Umbilical cord (tissue), 2 donors: ENCODE measurements around the gene LRRC32. TPM values are rescaled to one million over a fixed set of nuclear protein-coding genes. Genes with fewer than 3 reads are reported as not detected.

Experiments used
- DNase-seq: peaks from one replicate; pipeline ENCODE4 v3.0.0-alpha.2; 2015; ENCODE audit warnings: low spot score
- total RNA-seq: library from RNA; depleted of rRNA; stranded (reverse); fragments of >200 nt; gene quantifications from one replicate; pipeline ENCODE4 v1.2.3, GENCODE V29; 2014; ENCODE audit warnings: low replicate concordance; ENCODE audit not compliant: insufficient read depth

Gene LRRC32, protein sequence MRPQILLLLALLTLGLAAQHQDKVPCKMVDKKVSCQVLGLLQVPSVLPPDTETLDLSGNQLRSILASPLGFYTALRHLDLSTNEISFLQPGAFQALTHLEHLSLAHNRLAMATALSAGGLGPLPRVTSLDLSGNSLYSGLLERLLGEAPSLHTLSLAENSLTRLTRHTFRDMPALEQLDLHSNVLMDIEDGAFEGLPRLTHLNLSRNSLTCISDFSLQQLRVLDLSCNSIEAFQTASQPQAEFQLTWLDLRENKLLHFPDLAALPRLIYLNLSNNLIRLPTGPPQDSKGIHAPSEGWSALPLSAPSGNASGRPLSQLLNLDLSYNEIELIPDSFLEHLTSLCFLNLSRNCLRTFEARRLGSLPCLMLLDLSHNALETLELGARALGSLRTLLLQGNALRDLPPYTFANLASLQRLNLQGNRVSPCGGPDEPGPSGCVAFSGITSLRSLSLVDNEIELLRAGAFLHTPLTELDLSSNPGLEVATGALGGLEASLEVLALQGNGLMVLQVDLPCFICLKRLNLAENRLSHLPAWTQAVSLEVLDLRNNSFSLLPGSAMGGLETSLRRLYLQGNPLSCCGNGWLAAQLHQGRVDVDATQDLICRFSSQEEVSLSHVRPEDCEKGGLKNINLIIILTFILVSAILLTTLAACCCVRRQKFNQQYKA
- 47.2 TPM for total RNA-seq

DNA sequence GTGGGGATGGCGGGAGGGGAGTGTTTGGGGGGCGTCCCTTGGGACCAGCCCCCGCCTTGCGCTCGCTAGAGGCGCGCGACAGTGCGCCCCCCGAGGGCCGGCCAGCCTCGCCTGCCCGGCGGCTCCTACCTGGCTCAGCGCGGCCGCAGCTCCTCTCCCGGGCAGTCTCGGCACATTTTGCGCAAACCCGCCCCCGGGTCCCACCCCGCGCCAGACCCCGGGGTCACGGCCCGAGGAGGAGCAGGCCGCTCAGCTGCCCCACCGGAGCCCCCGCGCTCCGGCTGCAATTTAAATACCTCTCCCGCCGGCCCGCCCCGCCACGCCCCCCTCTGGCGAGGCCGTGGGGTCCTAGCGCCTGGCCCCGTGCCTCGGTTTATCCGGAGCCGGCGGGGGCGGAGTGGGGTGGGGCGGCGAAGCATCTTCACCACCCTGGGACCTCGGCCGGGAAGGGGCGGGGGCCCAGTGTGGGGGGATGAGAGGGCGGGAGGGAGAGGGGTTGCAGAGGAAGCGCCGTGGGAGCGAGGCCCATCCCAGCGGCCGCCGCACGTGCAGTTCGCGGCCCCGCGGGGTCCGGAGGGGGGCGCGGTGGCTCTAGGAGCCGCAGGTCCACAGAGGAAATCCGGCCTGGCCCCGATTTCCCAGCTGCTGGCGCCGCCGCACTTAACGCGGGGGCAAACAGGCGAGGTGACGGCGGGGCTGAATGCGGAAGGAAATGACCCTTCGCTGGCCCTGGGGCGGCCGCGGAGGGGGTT lies at the start of gene LRRC32:
Gene LRRC32, minus strand, starts transcription at position 263 of the 752 bp plus-strand sequence. CDS start 4,793 bp downstream, outside the sequence.
- DNase-seq, result peak; percentile 55

DNA sequence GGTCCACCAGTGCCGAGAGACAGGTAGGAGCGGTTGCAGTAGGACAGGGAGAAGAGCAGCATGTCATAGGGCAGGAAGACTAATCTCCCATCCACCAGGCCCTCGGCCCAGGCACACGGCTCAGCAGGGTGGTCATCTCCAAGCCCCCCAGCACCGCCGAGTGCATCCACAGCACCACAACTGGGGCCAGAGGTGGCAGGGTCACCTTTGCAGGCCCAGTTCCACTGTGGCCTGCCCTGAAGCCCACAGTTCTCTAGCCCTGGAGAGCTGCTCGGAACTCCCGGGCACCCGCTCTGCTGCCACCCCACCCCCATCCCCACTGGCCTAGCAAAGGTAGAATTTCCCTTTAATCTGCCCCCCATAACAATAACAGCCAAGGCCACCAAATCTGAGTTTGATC lies 49.1 kb upstream of the LRRC32 start:
- no peak for DNase-seq

DNA sequence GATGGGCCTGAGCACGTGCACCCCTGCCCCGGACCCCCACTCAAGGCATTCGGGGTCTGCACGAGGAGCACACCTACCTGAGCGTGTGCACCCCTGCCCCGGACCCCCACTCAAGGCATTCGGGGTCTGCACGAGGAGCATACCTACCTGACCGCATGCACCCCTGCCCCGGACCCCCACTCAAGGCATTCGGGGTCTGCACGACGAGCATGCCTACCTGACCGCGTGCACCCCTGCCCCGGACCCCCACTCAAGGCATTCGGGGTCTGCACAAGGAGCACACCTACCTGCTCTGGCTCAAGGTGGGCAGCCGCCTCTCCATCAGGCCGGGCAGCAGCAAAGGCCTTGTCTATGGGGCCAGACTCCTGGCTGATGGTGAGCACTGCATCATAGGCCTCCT lies 48.7 kb upstream of the LRRC32 start:
- no peak for DNase-seq

DNA sequence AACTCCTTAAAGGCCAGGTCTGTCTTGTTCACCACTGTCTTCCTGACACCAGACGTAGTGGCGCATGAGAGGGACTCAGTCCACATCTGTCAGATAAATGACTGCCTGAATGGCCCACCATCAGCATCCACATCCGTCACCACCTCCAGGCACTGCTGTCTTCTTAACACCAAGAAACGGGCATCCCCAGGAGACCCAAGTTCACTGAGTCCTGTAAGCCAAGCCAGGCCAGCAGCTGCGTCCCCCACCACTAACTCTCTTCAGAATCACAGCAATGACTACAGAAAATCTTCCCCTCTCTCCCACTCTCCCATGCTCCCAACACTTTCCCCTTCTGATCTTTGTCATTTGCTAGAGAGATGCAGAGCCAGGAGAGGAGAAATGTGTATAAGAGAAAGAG lies 47.3 kb upstream of the LRRC32 start:
- DNase-seq, result no peak

DNA sequence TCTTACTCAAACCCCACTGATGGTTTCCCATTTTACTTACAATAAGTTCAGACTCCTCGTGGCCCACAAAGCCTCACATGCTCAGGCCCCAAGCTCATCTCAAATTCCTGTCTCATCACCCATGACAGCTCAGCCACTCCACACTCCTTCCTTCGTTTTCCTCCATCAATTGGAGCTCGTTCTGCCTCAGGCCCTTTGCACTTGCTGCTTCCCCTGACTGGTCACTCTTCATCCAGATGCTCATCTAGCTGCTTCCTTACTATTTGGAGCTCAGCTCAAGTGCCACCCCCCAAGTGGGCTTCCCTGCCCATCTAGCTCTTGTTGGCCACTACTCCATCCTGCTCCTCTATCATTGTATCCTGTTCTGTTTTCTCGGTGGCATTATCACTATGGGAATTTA lies 46.8 kb upstream of the LRRC32 start:
- DNase-seq, result no peak

DNA sequence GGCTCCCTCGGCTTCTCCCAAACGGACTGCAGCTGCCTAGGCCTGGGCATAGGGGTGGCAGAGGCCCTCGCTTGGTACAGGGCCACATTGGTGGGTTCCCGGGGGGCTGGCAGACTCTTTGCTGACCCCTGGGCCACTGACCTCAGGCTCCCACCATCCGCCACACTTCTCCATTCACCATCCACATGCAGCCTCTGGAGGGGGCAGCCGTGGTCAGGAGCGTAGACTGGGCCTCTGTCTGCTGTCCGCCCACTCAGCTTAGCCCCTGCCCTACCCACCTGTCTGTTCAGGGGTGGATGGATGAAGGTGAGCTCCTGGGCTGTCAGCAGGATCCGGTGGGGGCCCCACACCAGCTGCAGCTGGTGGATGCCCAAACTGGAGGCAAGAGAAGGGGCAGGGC lies 45.7 kb upstream of the LRRC32 start:
- DNase-seq, result no peak

DNA sequence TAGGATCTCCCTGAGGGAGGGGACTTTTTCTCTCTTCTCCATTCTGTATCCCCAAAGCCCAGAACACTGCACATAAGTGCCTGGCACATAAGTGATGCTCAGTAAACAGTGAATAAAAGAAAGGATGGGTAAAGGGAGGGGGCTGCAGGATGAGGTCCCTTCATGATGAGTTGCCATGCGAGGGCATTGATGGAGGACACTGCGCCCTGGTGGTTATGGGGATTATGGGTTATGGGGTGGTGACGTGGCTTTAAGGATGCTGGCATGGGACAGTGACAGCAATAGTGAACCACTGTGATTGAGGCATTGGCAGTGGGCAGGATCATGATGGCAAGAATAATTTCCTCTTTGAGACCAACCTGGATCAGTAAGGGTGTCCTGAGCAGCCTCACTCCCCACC lies 43.9 kb upstream of the LRRC32 start:
- no peak for DNase-seq

DNA sequence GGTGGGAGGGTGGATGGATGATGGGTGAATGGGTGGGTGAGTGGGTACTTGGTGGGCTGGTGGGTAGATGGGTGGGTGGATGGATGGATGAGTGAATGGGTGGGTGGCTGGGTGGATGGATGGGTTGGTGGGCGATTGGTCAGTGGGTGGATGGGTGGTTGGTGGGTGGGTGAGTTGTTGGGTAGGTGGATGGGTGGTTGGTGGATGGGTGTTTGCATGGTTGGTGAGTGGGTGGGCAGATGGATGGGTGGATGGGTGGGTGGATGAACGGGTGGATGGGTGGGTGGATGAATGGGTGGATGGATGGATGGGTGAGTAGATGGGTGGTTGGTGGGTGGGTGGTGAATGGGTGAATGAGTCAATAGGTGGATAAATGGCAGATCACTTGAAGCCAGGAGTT lies 43.0 kb upstream of the LRRC32 start:
- no peak for DNase-seq

DNA sequence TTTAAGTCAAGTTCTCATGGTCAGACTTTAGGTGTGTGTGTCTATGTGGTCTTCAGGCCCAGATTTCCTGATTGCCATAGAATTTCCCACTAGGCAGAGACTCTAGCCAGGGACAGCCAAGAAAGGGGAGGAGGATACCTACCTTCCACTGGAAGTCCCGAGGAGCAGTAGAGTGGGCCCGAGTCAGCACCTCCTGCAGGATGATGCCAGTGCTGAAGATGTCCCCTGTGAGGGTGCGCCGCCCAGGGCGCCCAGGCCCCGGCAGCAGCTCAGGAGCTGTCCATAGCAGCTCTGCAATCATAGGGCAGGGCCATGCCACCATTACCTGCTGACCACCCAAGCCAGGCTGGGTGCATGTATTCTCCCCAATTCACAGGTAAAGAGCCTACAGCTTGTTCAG lies 41.6 kb upstream of the LRRC32 start:
- no peak for DNase-seq

DNA sequence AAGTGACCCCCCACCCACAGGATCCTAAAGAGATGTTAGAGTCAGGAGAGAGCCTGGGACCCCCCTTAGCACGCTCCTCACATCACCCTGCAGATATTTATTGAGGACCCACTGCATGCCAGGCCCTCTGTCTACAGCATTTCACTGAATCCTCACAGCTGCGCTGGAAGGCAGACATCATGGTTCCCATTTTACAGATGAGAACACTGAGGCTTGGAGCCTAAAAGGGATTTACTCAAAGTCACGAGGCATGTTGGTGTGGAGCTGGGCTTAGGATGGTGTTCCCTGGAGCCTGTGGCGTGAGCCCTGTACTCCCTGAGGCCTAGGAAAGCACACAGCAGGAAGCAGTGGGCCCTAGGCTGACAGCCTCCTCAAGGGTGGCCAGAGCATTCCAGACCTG lies 39.2 kb upstream of the LRRC32 start:
- DNase-seq, result no peak

DNA sequence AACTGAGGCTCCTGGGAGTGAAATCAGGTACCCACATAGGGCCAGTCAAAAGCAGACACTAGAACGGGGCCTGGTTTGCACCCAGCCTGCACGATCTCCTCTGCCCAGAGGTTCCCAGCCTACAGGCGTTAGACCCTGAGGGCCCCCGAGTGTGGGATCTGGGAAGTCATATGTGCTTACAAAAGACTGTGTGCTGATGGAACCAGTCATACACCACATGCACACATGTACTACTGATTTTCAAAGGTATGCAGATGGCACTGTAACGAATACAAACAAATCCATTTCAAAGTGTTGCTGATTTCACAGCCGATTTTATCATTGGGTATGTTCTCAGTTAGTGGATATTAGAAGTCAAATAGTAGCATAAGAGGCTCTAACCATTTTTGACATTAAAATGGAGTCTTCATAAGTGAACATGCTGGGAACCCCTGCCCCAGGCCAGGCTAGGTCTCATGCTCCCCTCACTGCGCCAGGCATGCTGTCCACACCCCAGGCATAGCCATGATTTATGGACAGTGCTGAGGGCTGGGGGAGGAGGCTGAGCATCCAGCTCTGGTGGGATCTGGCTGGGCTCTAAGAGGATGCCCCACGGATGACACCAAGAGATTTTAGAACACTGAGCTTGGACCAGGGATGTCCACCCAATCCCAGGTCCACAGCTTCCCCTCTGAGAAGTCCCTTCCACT lies 38.6 kb upstream of the LRRC32 start:
- peak; percentile 31 for DNase-seq

DNA sequence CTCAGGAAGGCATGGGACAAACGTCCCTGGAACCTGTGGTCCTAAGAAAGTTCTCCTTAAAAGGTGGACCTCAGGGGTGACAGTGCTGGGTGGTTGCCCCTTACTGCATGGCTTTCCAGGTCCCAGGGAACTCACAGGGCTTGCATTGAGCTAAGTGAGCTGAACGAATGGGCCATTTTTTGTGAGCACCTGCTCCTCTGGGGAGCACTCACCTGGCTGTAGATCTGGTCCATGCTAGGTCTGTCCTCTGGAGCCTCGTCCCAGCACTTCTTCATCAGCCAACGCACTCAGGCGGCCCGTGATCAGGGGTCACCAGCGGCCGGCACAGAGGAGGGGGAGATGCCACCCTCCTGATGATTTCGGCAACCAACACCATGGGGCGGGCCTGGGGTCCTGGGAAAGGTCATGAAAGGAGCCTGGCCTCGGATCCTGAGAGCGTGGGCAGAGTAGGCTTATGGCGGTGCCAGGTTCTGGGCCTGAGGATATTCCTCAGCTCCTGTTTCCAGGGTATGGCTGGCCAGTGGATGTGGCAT lies 36.8 kb upstream of the LRRC32 start:
- DNase-seq, result no peak

DNA sequence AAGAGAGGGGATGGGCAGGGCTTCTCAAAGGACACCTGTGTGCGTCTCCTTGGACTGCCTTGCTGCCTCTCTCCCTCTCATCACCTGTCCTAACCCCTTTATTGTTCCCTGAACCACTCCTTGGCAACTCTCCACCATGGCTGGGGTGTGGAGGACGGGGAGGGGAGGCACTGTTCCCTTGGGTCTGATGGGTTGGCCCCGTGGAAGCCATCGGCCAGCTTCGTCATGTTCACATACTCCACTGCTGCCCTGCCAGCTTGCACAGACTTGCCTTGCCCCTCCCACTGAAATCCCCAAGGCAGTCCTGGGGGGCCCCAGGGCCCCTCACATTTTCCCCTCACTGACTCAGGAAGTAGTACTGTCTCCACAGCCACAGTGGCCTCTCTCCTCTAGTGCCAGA lies 36.1 kb upstream of the LRRC32 start:
- DNase-seq, result no peak

DNA sequence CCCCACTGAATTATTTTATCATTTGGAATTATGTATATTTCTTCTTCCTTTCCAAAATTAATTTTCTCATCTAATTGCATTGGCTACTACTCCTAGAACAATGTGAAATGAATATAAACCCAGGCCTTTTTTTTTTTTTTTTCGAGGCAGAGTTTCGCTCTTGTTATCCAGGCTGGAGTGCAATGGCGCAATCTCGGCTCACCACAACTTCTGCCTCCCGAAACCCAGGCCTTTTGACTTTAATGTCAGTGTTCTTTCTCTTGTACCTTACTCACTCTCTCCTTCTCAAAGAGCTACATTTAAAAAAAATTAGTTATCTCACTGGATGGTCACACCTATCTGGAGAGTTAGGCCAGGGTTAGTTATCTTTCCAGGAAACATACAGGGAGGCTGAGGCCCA lies 35.3 kb upstream of the LRRC32 start:
- no peak for DNase-seq

DNA sequence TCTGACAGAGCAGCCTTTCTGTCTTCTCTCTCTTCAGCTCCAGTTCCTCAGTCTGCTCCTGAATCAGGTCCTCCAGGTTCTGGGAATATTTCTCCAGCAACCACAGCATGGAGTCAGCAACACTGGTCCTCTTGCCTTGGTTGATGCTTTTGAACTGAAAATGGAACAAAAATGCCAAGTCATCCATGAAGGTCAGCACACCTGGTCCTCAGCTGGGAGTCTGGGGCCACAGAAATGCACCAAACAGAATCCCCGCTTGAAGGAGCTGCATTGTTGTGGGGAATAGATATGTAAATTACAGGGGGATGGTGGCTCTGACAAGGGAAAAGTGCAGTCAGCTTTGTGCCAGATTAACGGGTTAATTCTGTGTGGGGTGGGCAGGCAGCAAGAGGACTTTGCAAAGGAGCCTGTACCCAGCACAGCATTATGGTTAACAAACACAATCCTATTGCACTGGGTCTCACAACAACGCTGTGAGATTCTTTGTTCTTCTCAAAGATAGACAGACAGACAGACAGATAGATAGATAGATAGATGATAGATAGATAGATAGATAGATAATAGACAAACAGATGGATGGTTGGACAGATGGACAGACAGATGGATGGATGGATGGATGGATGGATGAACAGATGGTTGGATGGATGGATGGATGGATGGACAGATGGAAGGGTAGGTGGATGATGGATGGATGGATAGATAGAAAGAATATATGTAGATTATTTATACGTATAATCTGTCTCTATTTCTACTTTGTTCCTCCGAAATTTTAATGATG lies 33.8 kb upstream of the LRRC32 start:
- DNase-seq, result no peak

DNA sequence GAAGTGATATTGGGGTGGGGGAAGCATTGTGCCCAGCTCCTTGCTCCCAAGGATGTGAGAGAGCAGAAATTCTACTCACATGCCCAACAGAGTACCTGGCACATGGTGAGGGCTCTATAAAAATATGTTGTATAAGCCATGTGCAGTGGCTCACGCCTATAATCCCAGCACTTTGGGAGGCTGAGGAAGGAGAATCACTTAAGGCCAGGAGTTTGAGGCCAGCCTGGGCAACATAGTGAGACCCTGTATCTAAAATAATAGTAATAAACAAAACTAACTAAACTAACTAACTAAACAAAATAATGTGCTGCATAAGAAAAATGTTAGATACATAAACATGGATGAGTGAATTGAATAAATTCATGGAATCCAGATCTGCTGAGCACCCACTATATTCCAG lies 33.2 kb upstream of the LRRC32 start:
- DNase-seq, result no peak

DNA sequence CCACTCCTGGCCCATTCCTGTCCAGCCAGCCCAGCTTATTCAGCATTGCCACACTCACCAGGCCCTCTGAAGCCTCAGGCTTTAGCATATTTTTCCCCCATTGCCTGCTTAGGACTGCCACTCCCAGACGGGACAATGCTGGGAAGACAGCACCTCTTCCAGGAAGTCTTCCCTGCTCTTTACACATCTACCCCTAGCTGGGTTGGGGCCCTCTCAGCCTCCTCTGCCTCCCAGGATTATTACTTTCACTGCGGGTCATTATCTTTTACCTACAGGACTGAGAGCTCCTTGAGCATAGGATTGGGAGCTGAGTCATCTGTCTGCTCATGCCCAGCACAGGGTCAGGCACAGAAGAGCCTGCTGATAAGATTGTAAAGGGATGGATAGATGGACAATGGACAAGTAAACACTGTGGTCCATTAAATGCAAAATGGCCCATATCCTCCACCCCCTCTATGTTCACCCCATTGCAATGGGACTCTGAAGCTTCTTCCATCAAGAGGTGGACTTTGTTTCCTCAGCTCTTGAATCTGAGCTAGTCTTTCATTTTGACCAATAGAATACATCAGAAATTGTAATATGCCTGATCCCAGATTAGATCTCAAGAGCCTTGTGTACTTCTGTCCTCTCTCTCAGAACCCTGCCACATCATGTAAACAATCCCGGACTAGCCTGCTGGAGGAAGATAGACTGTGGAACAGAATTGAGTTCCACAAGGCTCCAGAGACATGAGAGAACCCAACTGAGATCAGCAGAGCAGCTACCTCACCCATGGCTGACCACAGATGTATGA lies 32.0 kb upstream of the LRRC32 start:
- DNase-seq, result no peak

DNA sequence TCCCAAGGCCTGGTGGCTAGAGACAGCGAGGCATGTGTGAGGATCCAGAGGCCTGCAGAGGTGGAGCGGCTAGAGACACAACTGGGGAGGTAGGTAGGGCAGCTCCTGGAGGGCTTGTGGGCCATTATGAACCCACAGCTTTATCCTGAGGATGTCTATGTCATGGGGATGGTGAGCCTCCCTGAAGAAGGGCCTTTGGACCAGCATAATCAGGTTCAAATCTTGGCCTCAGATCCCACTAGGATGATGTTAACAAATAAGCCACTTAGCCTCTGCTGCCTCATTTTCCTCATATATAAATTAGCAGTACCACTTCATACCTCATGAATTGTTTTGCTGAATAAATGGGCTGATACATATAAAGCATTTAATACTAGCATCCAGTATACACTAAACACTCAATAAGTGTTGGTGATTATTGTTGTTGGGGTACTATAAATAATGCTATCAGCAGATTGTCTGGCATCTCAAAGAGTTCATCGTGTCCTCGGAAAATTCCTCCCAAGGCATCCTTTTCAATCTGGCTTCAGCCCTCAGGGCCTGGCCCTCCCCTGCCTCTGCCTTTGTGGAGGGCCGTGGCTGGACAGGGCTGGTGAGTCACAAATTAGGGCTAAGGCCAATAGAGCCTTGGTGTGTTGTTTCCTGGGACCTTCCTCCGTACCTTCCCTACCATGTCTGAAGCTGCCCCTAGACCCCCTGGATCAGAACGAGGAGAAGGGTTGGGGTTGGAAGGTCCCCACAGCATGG lies 30.9 kb upstream of the LRRC32 start:
- DNase-seq, result peak; percentile 68
